HepG2 (cell line): ENCODE results near the gene SPAG9. TPM values are rescaled to one million over a fixed set of nuclear protein-coding genes. Genes with fewer than 3 reads are reported as not detected.

Experiments
- ATAC-seq: fragments of 200-7000 bp; cut with Tn5 transposase; 3 replicates; pipeline ENCODE4 v1.9.1; 2020; ENCODE audit warnings: mild to moderate bottlenecking, moderate library complexity
- BruUV-seq: library from RNA; stranded (reverse); fragments of 400-500 nt; replicated peaks from 2 replicates; lab custom pipeline; 2021; lab: Mats Ljungman, UMichigan
- CTCF ChIA-PET: fragments of 300-600 bp; formaldehyde crosslinking; extraction: SDS; loops from one replicate; lab custom pipeline; 2021; ENCODE audit warnings: low total read pairs, inconsistent platforms, low intra/inter-chr PET ratio; lab: Yijun Ruan, JAX
- POLR2A ChIA-PET: fragments of 350-600 bp; sonication (Branson Sonifier 250); formaldehyde crosslinking; loops from one replicate; lab custom pipeline; 2020; ENCODE audit warnings: antibody characterized with exemption, inconsistent platforms; lab: Yijun Ruan, JAX
- DNase-seq: peaks from one replicate; pipeline ENCODE4 v3.0.0-alpha.2; 2015; ENCODE audit warnings: low spot score
- FAIRE-seq: peaks from 3 replicates; lab custom pipeline; 2011; peaks lifted over from hg19 to GRCh38; lab: Jason Lieb, UNC
- H2AFZ ChIP-seq: one replicate; pipeline ENCODE4 v1.6.1; 2011; ENCODE audit warnings: low read length, inconsistent platforms
- H3K27ac ChIP-seq: fragments of 300-600 bp; 3 replicates; pipeline ENCODE4 v1.8.0; 2011; ENCODE audit warnings: mixed run types, mild to moderate bottlenecking, mixed read lengths, low read length, inconsistent platforms; ENCODE audit not compliant: insufficient read depth; ENCODE audit errors: extremely low read length
- H3K27me3 ChIP-seq, 2 experiments: fragments of 200-600 bp in 1 of 2; 2 replicates in 1 of 2; 3 replicates in 1 of 2; pipeline versions ENCODE4 v1.6.0 to v1.8.0; 2011; ENCODE audit warnings: low read length in 2 of 2, mild to moderate bottlenecking in 2 of 2, moderate library complexity in 2 of 2, inconsistent platforms in 1 of 2; ENCODE audit not compliant: insufficient read depth in 2 of 2, control insufficient read depth in 1 of 2
- H3K36me3 ChIP-seq, 2 experiments: fragments of 200-600 bp in 1 of 2; replicated peaks in 1 of 2; 2 replicates in 1 of 2; 3 replicates in 1 of 2; pipeline versions ENCODE4 v1.5.1 to v1.8.0; 2011; ENCODE audit warnings: low read length in 2 of 2, inconsistent platforms in 1 of 2; ENCODE audit not compliant: insufficient read depth in 2 of 2, control insufficient read depth in 1 of 2
- H3K4me1 ChIP-seq: 2 replicates; pipeline ENCODE4 v1.5.1; 2012; ENCODE audit warnings: low read length, inconsistent platforms; ENCODE audit not compliant: insufficient read depth
- H3K4me2 ChIP-seq: 2 replicates; pipeline ENCODE4 v1.6.0; 2011; ENCODE audit warnings: low read depth, low read length, inconsistent platforms
- H3K4me3 ChIP-seq, 3 experiments: fragments of 200-600 bp in 1 of 3; sonication (generic), shearing (Covaris generic) in 1 of 3; replicated peaks in 1 of 3; 2 replicates each; pipeline ENCODE4 v1.5.1; 2011 to 2016; ENCODE audit warnings: low read length in 3 of 3, inconsistent platforms in 2 of 3, low read depth in 2 of 3, mild to moderate bottlenecking in 2 of 3, control low read depth in 1 of 3, mixed read lengths in 1 of 3; ENCODE audit not compliant: insufficient read depth in 1 of 3
- H3K79me2 ChIP-seq: one replicate; pipeline ENCODE4 v1.6.1; 2011; ENCODE audit warnings: low read length, inconsistent platforms; ENCODE audit not compliant: insufficient read depth
- H3K9ac ChIP-seq: 2 replicates; pipeline ENCODE4 v1.6.0; 2011; ENCODE audit warnings: mild to moderate bottlenecking, low read depth, low read length, inconsistent platforms; ENCODE audit not compliant: insufficient read depth
- H3K9me3 ChIP-seq: 2 replicates; pipeline ENCODE4 v1.5.1; 2012; ENCODE audit warnings: mild to moderate bottlenecking, low read length
- H4K20me1 ChIP-seq: 2 replicates; pipeline ENCODE4 v1.6.0; 2011; ENCODE audit warnings: inconsistent platforms, mild to moderate bottlenecking, low read length, moderate library complexity; ENCODE audit not compliant: insufficient read depth
- AGO1 ChIP-seq: fragments of 200-400 bp; formaldehyde crosslinking; IDR thresholded peaks from 2 replicates; pipeline ENCODE4 v1.6.1; 2017; ENCODE audit warnings: mild to moderate bottlenecking, low read depth, low read length, moderate library complexity; ENCODE audit not compliant: poor library complexity, severe bottlenecking
- GTF3A ChIP-seq: sonication (generic); formaldehyde crosslinking; conservative IDR thresholded peaks from 2 replicates; pipeline ENCODE4 v1.4.0; 2020; ENCODE audit warnings: mild to moderate bottlenecking, missing genetic modification reagents
- SMAD9 ChIP-seq: sonication (generic); formaldehyde crosslinking; IDR thresholded peaks from 2 replicates; pipeline ENCODE4 v1.5.1; 2020; ENCODE audit warnings: mild to moderate bottlenecking, missing genetic modification reagents
- SOX6 ChIP-seq, 2 experiments: fragments of 450-650 bp in 1 of 2; sonication (generic) in 1 of 2; formaldehyde crosslinking in 1 of 2; IDR thresholded peaks; 2 replicates each; pipeline versions ENCODE4 v1.4.0 to v1.6.1; 2017 to 2020; ENCODE audit warnings: antibody characterized with exemption in 1 of 2, mild to moderate bottlenecking in 1 of 2, missing genetic modification reagents in 1 of 2
- ZKSCAN1 ChIP-seq: fragments of 150-350 bp; IDR thresholded peaks from 2 replicates; pipeline ENCODE4 v1.6.1; 2014; ENCODE audit warnings: low read length
- ZNF589 ChIP-seq: sonication (generic); formaldehyde crosslinking; conservative IDR thresholded peaks from 2 replicates; pipeline ENCODE4 v1.8.0; 2022; ENCODE audit warnings: mild to moderate bottlenecking, moderate library complexity, missing genetic modification reagents
- ZNF670 ChIP-seq: sonication (generic); formaldehyde crosslinking; IDR thresholded peaks from 2 replicates; pipeline ENCODE4 v1.8.0; 2022; ENCODE audit warnings: mild to moderate bottlenecking, missing genetic modification reagents, borderline replicate concordance
- ZNF7 ChIP-seq: IDR thresholded peaks from 2 replicates; pipeline ENCODE4 v1.6.1; 2016; ENCODE audit warnings: missing biosample characterization, missing genetic modification reagents
- ZNF704 ChIP-seq: sonication (generic); formaldehyde crosslinking; IDR thresholded peaks from 2 replicates; pipeline ENCODE4 v1.8.1; 2023; ENCODE audit warnings: mild to moderate bottlenecking, inconsistent platforms, moderate library complexity, missing genetic modification reagents, borderline replicate concordance
- ZUFSP ChIP-seq: sonication (generic); formaldehyde crosslinking; IDR thresholded peaks from 2 replicates; pipeline ENCODE4 v1.9.0; 2021; ENCODE audit warnings: missing genetic modification reagents, mild to moderate bottlenecking, borderline replicate concordance
- WGBS: methylation state at CpG from one replicate; pipeline ENCODE4 v1.1.6; 2017; ENCODE audit warnings: low lambda C conversion rate; 5-methylcytosine and 5-hydroxymethylcytosine counted together
- in situ Hi-C: cut with HindIII; loops from 2 replicates; pipeline ENCODE4 v1.10.0; 2017; ENCODE audit warnings: low pct_unique_long_range_greater_than_20kb; ENCODE audit not compliant: extremely low pct_ligation_motif_present
- intact Hi-C: fragments of 100-400 bp; cut with micrococcal nuclease; formaldehyde crosslinking; loops from one replicate; pipeline ENCODE4 v1.10.0; 2022; ENCODE audit not compliant: unreplicated experiment
- polyA plus RNA-seq, 8 experiments: library from polyadenylated mRNA; depleted of rRNA in 3 of 8; stranded (reverse) in 7 of 8; unstranded in 1 of 8; fragments of >200 nt; fragmentation: Illumina TruSeq in 4 of 8; extraction: Trizol in 4 of 8; gene quantifications; 2 replicates each; pipeline versions ENCODE4 v1.2.1 to v1.2.3, GENCODE V29; 2011 to 2016; ENCODE audit warnings: low read depth in 4 of 8, missing spikeins in 1 of 8, mixed read lengths in 1 of 8; ENCODE audit not compliant: insufficient read depth in 1 of 8
- total RNA-seq, 5 experiments: library from RNA; depleted of rRNA; stranded (reverse); fragments of >200 nt; fragmentation: Illumina TruSeq; extraction: Trizol; gene quantifications; 2 replicates each; pipeline ENCODE4 v1.2.3, GENCODE V29; 2016; ENCODE audit warnings: low read depth in 1 of 5
- TF ChIP-seq, protein P1 (sequence below): sonication (generic); formaldehyde crosslinking; IDR thresholded peaks from 2 replicates; pipeline ENCODE4 v1.4.0; 2020; ENCODE audit warnings: missing genetic modification reagents
- TF ChIP-seq, protein P2 (sequence below): sonication (generic); formaldehyde crosslinking; IDR thresholded peaks from 2 replicates; pipeline ENCODE4 v1.5.0; 2020; ENCODE audit warnings: missing genetic modification reagents

The SPAG9 gene
- total and polyA plus RNA-seq, 2 of the 13 experiments (the other 11 are each of a cell fraction or from before 2014, with no cell fraction given) = 43.2 to 78.6 TPM

GRCh38 chr17:50955667-50956120, 165.0 kb downstream of the SPAG9 start:
- Histone ChIP-seq H3K79me2 (no peaks in the 10 kb centered on the region), H3K4me2 (no peak overlapping the region), H3K9me3 (no peaks in the 10 kb centered on the region), H3K27me3 (no peaks in the 10 kb centered on the region), H3K36me3 (no peaks in the 10 kb centered on the region), H4K20me1 (no peaks in the 10 kb centered on the region), H3K9ac (no peak overlapping the region), H3K27ac (no peak overlapping the region), H3K4me1 (peaks cover 49% of the 10 kb centered on the region), H2AFZ (no peak overlapping the region), H3K4me3 (no peak overlapping the region)
- in situ Hi-C loops (loop anchor here (5.0 to 10.0 kb wide), 2 partner anchors 173 to 411 kb away; partner anchors contain the start of gene SPATA20), intact Hi-C loops (loop anchor here (1.0 to 10.0 kb wide), 3 partner anchors 103 to 411 kb away; partner anchors contain the start of gene SPATA20)
- TF ChIP-seq, protein P1, sequence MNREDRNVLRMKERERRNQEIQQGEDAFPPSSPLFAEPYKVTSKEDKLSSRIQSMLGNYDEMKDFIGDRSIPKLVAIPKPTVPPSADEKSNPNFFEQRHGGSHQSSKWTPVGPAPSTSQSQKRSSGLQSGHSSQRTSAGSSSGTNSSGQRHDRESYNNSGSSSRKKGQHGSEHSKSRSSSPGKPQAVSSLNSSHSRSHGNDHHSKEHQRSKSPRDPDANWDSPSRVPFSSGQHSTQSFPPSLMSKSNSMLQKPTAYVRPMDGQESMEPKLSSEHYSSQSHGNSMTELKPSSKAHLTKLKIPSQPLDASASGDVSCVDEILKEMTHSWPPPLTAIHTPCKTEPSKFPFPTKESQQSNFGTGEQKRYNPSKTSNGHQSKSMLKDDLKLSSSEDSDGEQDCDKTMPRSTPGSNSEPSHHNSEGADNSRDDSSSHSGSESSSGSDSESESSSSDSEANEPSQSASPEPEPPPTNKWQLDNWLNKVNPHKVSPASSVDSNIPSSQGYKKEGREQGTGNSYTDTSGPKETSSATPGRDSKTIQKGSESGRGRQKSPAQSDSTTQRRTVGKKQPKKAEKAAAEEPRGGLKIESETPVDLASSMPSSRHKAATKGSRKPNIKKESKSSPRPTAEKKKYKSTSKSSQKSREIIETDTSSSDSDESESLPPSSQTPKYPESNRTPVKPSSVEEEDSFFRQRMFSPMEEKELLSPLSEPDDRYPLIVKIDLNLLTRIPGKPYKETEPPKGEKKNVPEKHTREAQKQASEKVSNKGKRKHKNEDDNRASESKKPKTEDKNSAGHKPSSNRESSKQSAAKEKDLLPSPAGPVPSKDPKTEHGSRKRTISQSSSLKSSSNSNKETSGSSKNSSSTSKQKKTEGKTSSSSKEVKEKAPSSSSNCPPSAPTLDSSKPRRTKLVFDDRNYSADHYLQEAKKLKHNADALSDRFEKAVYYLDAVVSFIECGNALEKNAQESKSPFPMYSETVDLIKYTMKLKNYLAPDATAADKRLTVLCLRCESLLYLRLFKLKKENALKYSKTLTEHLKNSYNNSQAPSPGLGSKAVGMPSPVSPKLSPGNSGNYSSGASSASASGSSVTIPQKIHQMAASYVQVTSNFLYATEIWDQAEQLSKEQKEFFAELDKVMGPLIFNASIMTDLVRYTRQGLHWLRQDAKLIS (CRISPR knock-in tag) = no peak
- no peak for TF ChIP-seq ZKSCAN1
- TF ChIP-seq ZNF670 (CRISPR knock-in tag) = no peak
- no peak for TF ChIP-seq ZNF704
- TF ChIP-seq ZNF589 (CRISPR knock-in tag) = no peak
- TF ChIP-seq SOX6 (IDR thresholded peaks at IDR 0.05) = no peak
- TF ChIP-seq SOX6 (CRISPR knock-in tag; IDR thresholded peaks at IDR 0.05) = no peak
- no peak for TF ChIP-seq GTF3A
- TF ChIP-seq ZNF7 (CRISPR knock-in tag) = no peak
- TF ChIP-seq SMAD9 (CRISPR knock-in tag) = no peak
- TF ChIP-seq, protein P2, sequence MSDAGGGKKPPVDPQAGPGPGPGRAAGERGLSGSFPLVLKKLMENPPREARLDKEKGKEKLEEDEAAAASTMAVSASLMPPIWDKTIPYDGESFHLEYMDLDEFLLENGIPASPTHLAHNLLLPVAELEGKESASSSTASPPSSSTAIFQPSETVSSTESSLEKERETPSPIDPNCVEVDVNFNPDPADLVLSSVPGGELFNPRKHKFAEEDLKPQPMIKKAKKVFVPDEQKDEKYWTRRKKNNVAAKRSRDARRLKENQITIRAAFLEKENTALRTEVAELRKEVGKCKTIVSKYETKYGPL (CRISPR knock-in tag) = no peak
- no peak for TF ChIP-seq ZUFSP (CRISPR knock-in tag)
- TF ChIP-seq AGO1 = no peak
- ChIA-PET CTCF (interaction anchor here (0.9 to 2.6 kb wide), 4 partner anchors 93 to 173 kb away, joined by 4 to 20 read pairs (median 14); no protein-coding TSS in a partner anchor), POLR2A (interaction anchor here (0.9 to 6.3 kb wide), 5 partner anchors 11 to 93 kb away, joined by 3 to 52 read pairs (median 5); partner anchors contain the start of gene TOB1)
- ATAC-seq = peak; percentile 1; the same call in 1 of the 3 replicates
- no TSS peak for BruUV-seq
- FAIRE-seq = peak; percentile 48
- WGBS = 87% methylated on average over 8 of the region's 8 CpGs
- DNase-seq = no peak
